HL-60 (cell line): ENCODE results near the gene HLCS.

Experiments
- POLR2AphosphoS5 ChIP-seq: IDR thresholded peaks from 2 replicates; pipeline ENCODE4 v1.6.1; 2012; ENCODE audit warnings: low read depth
- TF ChIP-seq, protein P1 (sequence below): IDR thresholded peaks from one replicate; pipeline ENCODE4 v1.5.1; 2011; ENCODE audit warnings: low read length, control low read depth, inconsistent platforms; ENCODE audit not compliant: insufficient read depth

DNA sequence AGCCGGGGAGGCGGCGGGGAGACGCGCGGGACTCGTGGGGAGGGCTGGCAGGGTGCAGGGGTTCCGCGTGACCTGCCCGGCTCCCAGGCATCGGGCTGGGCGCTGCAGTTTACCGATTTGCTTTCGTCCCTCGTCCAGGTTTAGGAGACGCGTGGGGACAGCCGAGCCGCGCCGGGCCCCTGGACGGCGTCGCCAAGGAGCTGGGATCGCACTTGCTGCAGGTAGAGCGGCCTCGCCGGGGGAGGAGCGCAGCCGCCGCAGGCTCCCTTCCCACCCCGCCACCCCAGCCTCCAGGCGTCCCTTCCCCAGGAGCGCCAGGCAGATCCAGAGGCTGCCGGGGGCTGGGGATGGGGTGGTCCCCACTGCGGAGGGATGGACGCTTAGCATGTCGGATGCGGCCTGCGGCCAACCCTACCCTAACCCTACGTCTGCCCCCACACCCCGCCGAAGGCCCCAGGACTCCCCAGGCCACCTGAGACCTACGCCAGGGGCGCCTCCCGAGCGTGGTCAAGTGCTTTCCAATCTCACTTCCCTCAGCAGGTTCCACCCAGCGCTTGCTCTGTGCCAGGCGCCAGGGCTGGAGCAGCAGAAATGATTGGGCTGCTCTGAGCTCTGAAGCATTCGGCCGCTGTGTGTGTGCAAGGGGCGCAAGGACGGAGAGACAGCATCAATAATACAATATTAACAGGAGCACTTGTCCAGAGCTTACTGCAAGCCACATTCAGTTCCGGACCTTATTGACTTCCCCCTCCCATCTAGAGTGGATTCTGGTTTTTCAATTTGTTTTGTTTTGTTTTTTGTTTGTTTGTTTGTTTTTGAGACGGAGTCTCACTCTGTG lies 257.2 kb downstream of the HLCS start:
- TF ChIP-seq, protein P1, sequence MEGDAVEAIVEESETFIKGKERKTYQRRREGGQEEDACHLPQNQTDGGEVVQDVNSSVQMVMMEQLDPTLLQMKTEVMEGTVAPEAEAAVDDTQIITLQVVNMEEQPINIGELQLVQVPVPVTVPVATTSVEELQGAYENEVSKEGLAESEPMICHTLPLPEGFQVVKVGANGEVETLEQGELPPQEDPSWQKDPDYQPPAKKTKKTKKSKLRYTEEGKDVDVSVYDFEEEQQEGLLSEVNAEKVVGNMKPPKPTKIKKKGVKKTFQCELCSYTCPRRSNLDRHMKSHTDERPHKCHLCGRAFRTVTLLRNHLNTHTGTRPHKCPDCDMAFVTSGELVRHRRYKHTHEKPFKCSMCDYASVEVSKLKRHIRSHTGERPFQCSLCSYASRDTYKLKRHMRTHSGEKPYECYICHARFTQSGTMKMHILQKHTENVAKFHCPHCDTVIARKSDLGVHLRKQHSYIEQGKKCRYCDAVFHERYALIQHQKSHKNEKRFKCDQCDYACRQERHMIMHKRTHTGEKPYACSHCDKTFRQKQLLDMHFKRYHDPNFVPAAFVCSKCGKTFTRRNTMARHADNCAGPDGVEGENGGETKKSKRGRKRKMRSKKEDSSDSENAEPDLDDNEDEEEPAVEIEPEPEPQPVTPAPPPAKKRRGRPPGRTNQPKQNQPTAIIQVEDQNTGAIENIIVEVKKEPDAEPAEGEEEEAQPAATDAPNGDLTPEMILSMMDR, result no peak
- no peak for TF ChIP-seq POLR2AphosphoS5
